Measurements from ENCODE around the gene PRR29. TPM values are rescaled to one million over a fixed set of nuclear protein-coding genes. Genes with fewer than 3 reads are reported as not detected.

The PRR29 gene
- total RNA-seq, 3 donors from 2014 or later (not counting 1 experiment from before 2014, with no cell fraction given): 0.92 to 1.6 (median 1.6) TPM

- H3K36me3 ChIP-seq (ENCODE audit: control insufficient read depth, insufficient read depth, low read length): peaks cover 63% of the 10 kb centered on the region
- H3K4me1 ChIP-seq (ENCODE audit: control insufficient read depth, insufficient read depth, low read length): no peaks in the 10 kb centered on the region
- no peak for TF ChIP-seq CTCF (IDR thresholded peaks at IDR 0.05)
- Mint-ChIP-seq H3K27me3 (ENCODE audit: low read depth in 2 of 2) (no peaks in the 10 kb centered on the region), H3K36me3 (peaks cover 18% of the 10 kb centered on the region), H3K4me1 (peaks cover 0 to 6% of the 10 kb centered on the region in 2 donors), H3K4me3 (no peak overlapping the region), H3K9me3 (no peaks in the 10 kb centered on the region), H3K27ac (no peak overlapping the region)
- H3K4me3 ChIP-seq (ENCODE audit: low read length): no peak overlapping the region
- no peaks in the 10 kb centered on the region for H3K27me3 ChIP-seq (ENCODE audit: control insufficient read depth, insufficient read depth, low read length)
- ATAC-seq (no peak), DNase-seq (no peak)
- WGBS (ENCODE audit: insufficient coverage): 96% methylated on average over 12 of the region's 12 CpGs
- no peak overlapping the region for H3K27ac ChIP-seq (ENCODE audit: low read length)
- intact Hi-C loops (cut with micrococcal nuclease): no loop called here
- no peaks in the 10 kb centered on the region for H3K9me3 ChIP-seq (ENCODE audit: control insufficient read depth, insufficient read depth, low read length)
Measured at GRCh38 chr17:64042700-64043485, 44.7 kb downstream of the PRR29 start.

GRCh38 chr17:64045176-64045575 lies 47.0 kb downstream of the PRR29 start:
- DNase-seq: no peak
- Mint-ChIP-seq H3K27ac (no peak overlapping the region), H3K36me3 (peaks cover 18% of the 10 kb centered on the region), H3K4me3 (no peak overlapping the region), H3K4me1 (peaks cover 11 to 13% of the 10 kb centered on the region in 2 donors), H3K9me3 (no peaks in the 10 kb centered on the region), H3K27me3 (ENCODE audit: low read depth in 2 of 2) (no peaks in the 10 kb centered on the region)
- Histone ChIP-seq H3K4me1 (ENCODE audit: control insufficient read depth, insufficient read depth, low read length) (peaks cover 16% of the 10 kb centered on the region), H3K36me3 (ENCODE audit: control insufficient read depth, insufficient read depth, low read length) (peaks cover 77% of the 10 kb centered on the region), H3K9me3 (ENCODE audit: control insufficient read depth, insufficient read depth, low read length) (no peaks in the 10 kb centered on the region), H3K27me3 (ENCODE audit: control insufficient read depth, insufficient read depth, low read length) (no peaks in the 10 kb centered on the region), H3K4me3 (ENCODE audit: low read length) (no peak overlapping the region), H3K27ac (ENCODE audit: low read length) (no peak overlapping the region)
- intact Hi-C loops (cut with micrococcal nuclease): no loop called here
- TF ChIP-seq CTCF (IDR thresholded peaks at IDR 0.05): no peak
- no peak for ATAC-seq
- WGBS (ENCODE audit: insufficient coverage): 88% methylated on average over 13 of the region's 13 CpGs

DNA sequence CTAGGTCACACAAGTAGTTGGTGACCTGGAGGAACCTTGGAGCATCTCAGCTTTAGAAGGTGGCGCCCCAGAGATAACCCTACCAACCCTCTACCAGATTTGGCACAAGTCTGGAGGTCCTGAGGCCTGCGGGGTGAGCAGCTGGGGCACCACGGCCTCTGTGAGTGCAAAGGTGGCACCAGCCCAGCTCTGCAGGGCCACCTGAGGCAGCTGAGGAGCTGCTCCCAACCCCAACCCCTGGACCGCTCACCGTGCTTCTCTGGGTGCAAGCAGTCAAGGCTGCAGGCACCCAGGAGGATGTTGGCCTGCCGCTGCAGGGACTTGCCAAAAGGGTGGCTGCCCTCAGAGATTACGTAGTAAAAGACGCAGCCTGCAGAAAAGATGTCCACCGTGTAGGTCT lies 50.7 kb downstream of the PRR29 start:
- ATAC-seq (no peak), DNase-seq (no peak)
- peak overlapping the region; percentile 90 to 94 for H3K27ac Mint-ChIP-seq
- H3K9me3 Mint-ChIP-seq: no peaks in the 10 kb centered on the region
- Histone ChIP-seq H3K27me3 (ENCODE audit: control insufficient read depth, insufficient read depth, low read length) (no peaks in the 10 kb centered on the region), H3K27ac (ENCODE audit: low read length) (no peak overlapping the region), H3K9me3 (ENCODE audit: control insufficient read depth, insufficient read depth, low read length) (no peaks in the 10 kb centered on the region), H3K4me3 (ENCODE audit: low read length) (no peak overlapping the region), H3K36me3 (ENCODE audit: control insufficient read depth, insufficient read depth, low read length) (peaks cover 77% of the 10 kb centered on the region), H3K4me1 (ENCODE audit: control insufficient read depth, insufficient read depth, low read length) (peaks cover 29% of the 10 kb centered on the region)
- TF ChIP-seq CTCF (IDR thresholded peaks at IDR 0.05): no peak
- 97% methylated on average over 9 of the region's 9 CpGs for WGBS (ENCODE audit: insufficient coverage)
- intact Hi-C loops (cut with micrococcal nuclease): no loop called here
- no peak overlapping the region for H3K4me3 Mint-ChIP-seq
- H3K4me1 Mint-ChIP-seq: peaks cover 25 to 36% of the 10 kb centered on the region in 2 donors
- no peaks in the 10 kb centered on the region for H3K27me3 Mint-ChIP-seq (ENCODE audit: low read depth in 2 of 2)
- H3K36me3 Mint-ChIP-seq: peaks cover 15% of the 10 kb centered on the region
